Mucosa of descending colon (tissue), 3 donors: ENCODE results near the gene TUBB2A. TPM values are rescaled to one million over a fixed set of nuclear protein-coding genes. Genes with fewer than 3 reads are reported as not detected.

Source experiments
- ATAC-seq: fragments of 200-7000 bp; cut with Tn5 transposase; one replicate; pipeline ENCODE4 v1.9.1; 2020; ENCODE audit warnings: mild to moderate bottlenecking, moderate library complexity
- DNase-seq, 3 donors: peaks; one replicate each; pipeline ENCODE4 v3.0.0-alpha.2; 2020
- H3K36me3 ChIP-seq: fragments of 200-600 bp; one replicate; pipeline ENCODE4 v1.8.0; 2021; ENCODE audit warnings: low read depth, mild to moderate bottlenecking
- H3K4me1 ChIP-seq: fragments of 200-600 bp; one replicate; pipeline ENCODE4 v1.8.0; 2021; ENCODE audit warnings: low read depth, mild to moderate bottlenecking
- H3K4me3 ChIP-seq: fragments of 200-600 bp; one replicate; pipeline ENCODE4 v1.8.0; 2021; ENCODE audit warnings: mild to moderate bottlenecking
- H3K9me3 ChIP-seq: fragments of 200-600 bp; one replicate; pipeline ENCODE4 v1.8.0; 2021; ENCODE audit warnings: mild to moderate bottlenecking
- CTCF ChIP-seq: fragments of 200-600 bp; IDR thresholded peaks from one replicate; pipeline ENCODE4 v1.8.0; 2022; ENCODE audit warnings: antibody characterized with exemption, mild to moderate bottlenecking
- intact Hi-C, 2 donors: fragments of 100-400 bp; cut with DNase I in 1 of 2; cut with micrococcal nuclease in 1 of 2; formaldehyde crosslinking; loops; one replicate each; pipeline versions ENCODE4 v1.11.0 to v1.11.1; 2022; cut with DNase I, micrococcal nuclease
- total RNA-seq, 3 donors: library from RNA; stranded (reverse); fragmentation: NEBNext Ultra II Directional in 2 of 3; extraction: Animal tissue kit (Norgen Biotek cat#: 25700) in 2 of 3; gene quantifications; one replicate each; pipeline versions ENCODE4 v1.2.1 to v1.2.4, GENCODE V29; 2021 to 2023
- donor health status: DM: no; HTN: no; CAD: no; lungs with moderate emphysema.
- donor health status: DM: no; HTN: no; CAD: no.
- donor health status: DM: no; HTN: yes; CAD: no.

TUBB2A gene
- total RNA-seq, 3 donors from 2014 or later: 16.4 to 92.8 (median 38.4) TPM

DNA sequence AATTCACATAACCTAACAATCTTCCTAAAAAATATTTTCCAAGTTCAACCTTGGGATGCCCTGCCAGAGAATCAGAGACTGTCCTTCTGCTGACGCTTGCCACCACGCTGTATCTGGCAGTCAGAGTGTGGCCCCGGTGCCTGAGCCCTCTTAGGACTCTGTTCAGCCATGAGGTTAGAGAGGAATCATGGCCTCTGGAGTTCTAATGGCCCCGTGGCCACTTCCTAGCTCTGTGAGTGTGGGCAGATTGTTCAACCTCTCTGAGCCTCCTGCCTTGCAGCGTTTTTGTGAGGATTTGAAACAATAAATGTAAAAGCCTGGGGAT lies 36.6 kb downstream of the TUBB2A start:
- Histone ChIP-seq H3K4me3 (no peak overlapping the region), H3K36me3 (no peaks in the 10 kb centered on the region), H3K4me1 (peaks cover 12% of the 10 kb centered on the region), H3K9me3 (no peaks in the 10 kb centered on the region)
- no peak for TF ChIP-seq CTCF
- no peak for DNase-seq
- ATAC-seq: no peak
- intact Hi-C loops: loop anchor here in 1 of 2 donors (10.0 kb wide), 1 partner anchor 134 kb away; the partner anchor contains the start of gene PSMG4

DNA sequence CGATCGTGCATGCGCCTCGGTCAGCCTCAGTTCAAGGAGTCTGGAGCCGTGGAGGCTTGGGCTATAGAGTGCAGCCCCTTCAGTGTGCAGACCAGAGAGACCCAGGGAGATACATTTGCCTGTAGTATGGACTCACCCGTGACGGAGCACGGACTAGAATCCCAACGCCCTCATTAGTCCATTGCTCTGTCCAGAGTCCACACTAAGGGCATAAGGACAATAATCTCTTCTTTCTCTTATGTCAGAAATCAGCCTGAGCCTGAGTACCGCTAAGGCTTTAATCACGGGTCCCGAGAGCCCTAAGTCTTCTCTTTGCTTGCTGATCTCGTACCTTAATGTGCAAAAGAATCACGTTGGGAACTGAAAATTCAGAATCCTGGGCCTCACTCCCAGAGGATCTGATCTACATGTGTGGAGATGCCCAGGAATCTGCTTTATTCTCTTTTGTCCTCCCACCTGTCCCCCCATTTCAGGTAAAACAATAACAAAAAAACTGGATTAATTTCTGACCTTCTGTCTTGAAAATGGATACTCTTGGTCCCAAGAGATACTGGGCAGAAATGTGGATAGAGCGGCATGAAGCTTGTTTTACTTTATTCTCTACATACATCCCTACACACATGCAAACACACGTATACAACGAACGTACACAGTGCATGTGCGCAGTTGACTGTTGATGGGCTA lies 38.2 kb downstream of the TUBB2A start:
- no peak for TF ChIP-seq CTCF
- ATAC-seq (peak; percentile 66), DNase-seq (peak in 1 of 3 donors; percentile 54)
- no peaks in the 10 kb centered on the region for H3K9me3 ChIP-seq
- peak overlapping the region; percentile 42 for H3K4me3 ChIP-seq
- intact Hi-C loops: no loop called here
- no peaks in the 10 kb centered on the region for H3K36me3 ChIP-seq
- H3K4me1 ChIP-seq: peaks cover 12% of the 10 kb centered on the region

DNA sequence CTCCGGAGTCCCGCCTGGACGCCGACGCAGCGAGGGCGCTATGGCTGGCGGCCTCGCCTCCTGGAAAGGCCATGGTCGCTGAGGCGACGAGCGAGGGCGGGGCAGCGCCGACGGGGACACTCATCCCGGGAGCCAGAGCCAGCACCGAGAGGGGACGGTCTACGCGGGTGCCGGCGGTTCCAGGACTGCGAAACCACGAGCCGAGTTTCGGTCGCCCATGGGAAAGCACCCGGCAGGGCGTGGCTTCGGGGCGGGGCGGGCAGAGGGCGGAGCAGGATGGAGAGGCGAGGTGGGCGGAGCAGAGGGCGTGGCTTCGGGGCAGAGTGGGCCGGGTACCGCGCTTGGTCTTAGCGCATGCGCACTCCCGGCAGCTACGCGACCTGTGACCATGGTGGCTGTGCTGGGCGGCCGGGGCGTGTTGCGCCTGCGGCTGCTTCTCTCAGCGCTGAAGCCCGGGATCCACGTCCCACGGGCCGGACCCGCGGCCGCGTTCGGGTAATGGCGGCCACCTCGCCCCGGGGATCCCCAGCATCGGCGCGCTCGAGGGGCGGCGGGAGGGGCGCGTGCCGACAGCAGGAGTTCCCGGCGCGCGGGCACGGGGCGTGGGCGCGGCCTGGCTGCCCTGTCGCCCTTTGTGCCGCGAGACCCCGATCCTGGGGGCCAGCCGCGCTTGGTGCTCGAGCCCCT lies 38.8 kb downstream of the TUBB2A start, which contains the start of gene BPHL:
TSS of gene BPHL (plus strand) at position 359 of the 687 bp plus-strand sequence. CDS start at position 389, 30 bp downstream.
- no peaks in the 10 kb centered on the region for H3K9me3 ChIP-seq
- DNase-seq (peak; percentile 99 to 100 (median 99)), ATAC-seq (peak; percentile 99)
- TF ChIP-seq CTCF: no peak
- peaks cover under 1% of the 10 kb centered on the region for H3K36me3 ChIP-seq
- H3K4me3 ChIP-seq: peak within 1 kb of the TSS; percentile 42
- peaks cover 12% of the 10 kb centered on the region for H3K4me1 ChIP-seq
- intact Hi-C loops: no loop called here

GRCh38 chr6:3117912-3118352 lies 39.4 kb downstream of the TUBB2A start:
- ATAC-seq (no peak), DNase-seq (no peak)
- intact Hi-C loops: no loop called here
- Histone ChIP-seq H3K9me3 (no peaks in the 10 kb centered on the region), H3K36me3 (peaks cover 5% of the 10 kb centered on the region), H3K4me1 (peaks cover 12% of the 10 kb centered on the region), H3K4me3 (peak overlapping the region; percentile 42)
- no peak for TF ChIP-seq CTCF

- peaks cover 9% of the 10 kb centered on the region for H3K4me1 ChIP-seq
- ATAC-seq (no peak), DNase-seq (no peak)
- H3K9me3 ChIP-seq: no peaks in the 10 kb centered on the region
- intact Hi-C loops: no loop called here
- H3K36me3 ChIP-seq: peaks cover 5% of the 10 kb centered on the region
- H3K4me3 ChIP-seq: no peak overlapping the region
- TF ChIP-seq CTCF: no peak
Observed at GRCh38 chr6:3114377-3114776, 43.0 kb downstream of the TUBB2A start.
